Epithelial cell of proximal tubule (primary cell): ENCODE measurements around the gene GATAD2B. TPM values are rescaled to one million over a fixed set of nuclear protein-coding genes. Genes with fewer than 3 reads are reported as not detected.

Source experiments
- DNase-seq: peaks from one replicate; pipeline ENCODE4 v3.0.0-alpha.2; 2011; ENCODE audit warnings: low read depth
- H3K4me3 ChIP-seq: 2 replicates; pipeline ENCODE4 v1.5.1; 2011; ENCODE audit warnings: low read depth, mild to moderate bottlenecking, low read length
- CTCF ChIP-seq: conservative IDR thresholded peaks from 2 replicates; pipeline ENCODE4 v1.5.1; 2012; ENCODE audit warnings: low read depth, mild to moderate bottlenecking, low read length
- total RNA-seq: library from RNA; depleted of rRNA; stranded (reverse); fragments of >200 nt; gene quantifications from 2 replicates; pipeline ENCODE4 v1.2.3, GENCODE V29; 2015

Gene GATAD2B
- total RNA-seq, 1 donor from 2014 or later, result 6.8 TPM

- no peak for TF ChIP-seq CTCF
- DNase-seq, result no peak
- peak overlapping the region; percentile 39 for H3K4me3 ChIP-seq
Measured at GRCh38 chr1:153958961-153959260, 36.1 kb upstream of the GATAD2B start.

- TF ChIP-seq CTCF, result peak; percentile 6
- H3K4me3 ChIP-seq, result peak within 1 kb of the TSS; percentile 96
- DNase-seq, result peak; percentile 81
Measured at GRCh38 chr1:153958111-153958960, 35.6 kb upstream of the GATAD2B start, which contains the start of gene CRTC2. Gene CRTC2 (minus strand): TSS chr1:153958612. CDS start chr1:153958497, 115 bp downstream.

- DNase-seq, result no peak
- TF ChIP-seq CTCF, result no peak
- H3K4me3 ChIP-seq, result peak overlapping the region; percentile 96
Measured at GRCh38 chr1:153957744-153958110, 35.0 kb upstream of the GATAD2B start.

- no peak for TF ChIP-seq CTCF
Measured at GRCh38 chr1:153956997-153957715, 34.4 kb upstream of the GATAD2B start.

GRCh38 chr1:153954826-153955225 lies 32.1 kb upstream of the GATAD2B start:
- no peak for DNase-seq
- no peak overlapping the region for H3K4me3 ChIP-seq
- TF ChIP-seq CTCF, result no peak

More at GRCh38 chr1:153956997-153957715, 34.4 kb upstream of the GATAD2B start:
- no peak for DNase-seq
- H3K4me3 ChIP-seq, result peak overlapping the region; percentile 96

- TF ChIP-seq CTCF, result no peak
- no peak for DNase-seq
- no peak overlapping the region for H3K4me3 ChIP-seq
Measured at GRCh38 chr1:153953859-153954365, 31.1 kb upstream of the GATAD2B start.

DNA sequence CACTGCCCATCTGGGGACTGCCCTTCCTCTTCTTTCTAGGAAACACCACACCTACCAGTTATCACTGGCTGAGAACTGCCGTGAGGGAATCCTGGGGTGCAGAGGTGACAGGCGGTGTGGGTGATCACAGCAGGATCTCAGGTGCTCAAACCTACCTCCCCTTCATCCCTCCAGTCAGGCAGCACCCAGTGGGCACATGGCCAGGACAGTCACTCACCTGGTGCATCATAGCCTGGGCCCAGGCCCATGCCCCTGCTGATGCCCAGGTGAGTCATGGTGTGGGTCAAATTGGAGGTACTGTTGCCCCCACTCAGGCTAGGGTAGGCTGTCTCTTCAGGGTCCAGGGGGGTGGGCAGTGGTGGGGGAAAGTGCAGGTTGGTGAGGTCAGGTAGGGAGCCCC lies 29.0 kb upstream of the GATAD2B start:
- DNase-seq, result no peak
- no peak overlapping the region for H3K4me3 ChIP-seq
- TF ChIP-seq CTCF, result no peak
